Measurements from ENCODE around the gene C11orf65. TPM values are rescaled to one million over a fixed set of nuclear protein-coding genes. Genes with fewer than 3 reads are reported as not detected.

C11orf65 gene, protein sequence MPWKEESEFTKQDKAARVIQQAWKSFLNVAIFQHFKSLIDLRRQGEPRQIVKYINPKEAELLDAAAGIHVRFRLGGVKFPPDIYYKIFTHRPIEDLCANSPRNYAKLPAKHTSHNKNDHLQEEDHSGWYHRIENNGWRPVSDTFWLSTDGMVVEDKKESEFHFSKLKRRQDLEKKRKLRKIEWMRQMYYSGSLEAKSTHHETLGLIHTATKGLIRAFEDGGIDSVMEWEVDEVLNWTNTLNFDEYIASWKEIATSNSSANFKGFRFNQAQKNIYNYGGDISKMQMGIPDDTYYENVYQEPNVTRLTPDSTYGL
- under 0.01 and 0.34 TPM in 2 replicates for total RNA-seq

DNA sequence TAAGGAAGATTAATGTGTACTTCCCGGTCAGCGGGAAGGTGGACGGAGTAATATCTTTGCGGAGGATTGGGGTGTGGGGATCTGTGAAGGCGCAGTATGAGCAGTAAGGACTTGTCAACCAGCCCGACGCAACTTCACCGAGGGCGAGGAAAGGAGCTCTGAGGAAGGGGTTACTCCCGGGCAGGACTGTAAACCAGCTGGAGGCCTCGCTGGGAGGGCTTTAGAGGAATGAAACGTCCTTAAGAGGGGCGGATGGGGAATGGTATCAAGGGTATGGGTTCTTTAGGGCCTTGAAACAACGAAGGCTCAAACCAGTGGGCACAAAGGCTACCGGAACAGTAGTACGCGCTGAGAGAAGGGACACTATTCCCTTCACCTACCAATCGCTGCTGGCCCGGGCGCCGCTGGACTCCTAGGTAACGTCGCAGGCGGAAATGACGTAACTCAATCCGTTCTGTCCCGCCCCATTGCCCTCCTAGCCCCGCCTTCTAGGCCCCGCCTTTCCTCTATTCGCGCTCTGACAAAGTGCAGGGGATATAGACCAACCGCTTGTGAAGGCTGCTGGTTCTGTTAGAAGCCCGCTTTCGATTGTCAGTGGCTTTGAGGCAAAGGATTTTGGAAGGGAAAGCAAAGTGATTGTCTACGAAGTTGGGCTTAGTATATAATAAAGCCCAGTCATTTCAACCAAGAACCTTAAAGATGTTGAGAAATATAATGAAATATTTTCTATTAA is at the start of gene C11orf65:
C11orf65 (minus strand) TSS at position 439 of the 733 bp plus-strand sequence. CDS start 5,970 bp downstream, outside the sequence.

DNA sequence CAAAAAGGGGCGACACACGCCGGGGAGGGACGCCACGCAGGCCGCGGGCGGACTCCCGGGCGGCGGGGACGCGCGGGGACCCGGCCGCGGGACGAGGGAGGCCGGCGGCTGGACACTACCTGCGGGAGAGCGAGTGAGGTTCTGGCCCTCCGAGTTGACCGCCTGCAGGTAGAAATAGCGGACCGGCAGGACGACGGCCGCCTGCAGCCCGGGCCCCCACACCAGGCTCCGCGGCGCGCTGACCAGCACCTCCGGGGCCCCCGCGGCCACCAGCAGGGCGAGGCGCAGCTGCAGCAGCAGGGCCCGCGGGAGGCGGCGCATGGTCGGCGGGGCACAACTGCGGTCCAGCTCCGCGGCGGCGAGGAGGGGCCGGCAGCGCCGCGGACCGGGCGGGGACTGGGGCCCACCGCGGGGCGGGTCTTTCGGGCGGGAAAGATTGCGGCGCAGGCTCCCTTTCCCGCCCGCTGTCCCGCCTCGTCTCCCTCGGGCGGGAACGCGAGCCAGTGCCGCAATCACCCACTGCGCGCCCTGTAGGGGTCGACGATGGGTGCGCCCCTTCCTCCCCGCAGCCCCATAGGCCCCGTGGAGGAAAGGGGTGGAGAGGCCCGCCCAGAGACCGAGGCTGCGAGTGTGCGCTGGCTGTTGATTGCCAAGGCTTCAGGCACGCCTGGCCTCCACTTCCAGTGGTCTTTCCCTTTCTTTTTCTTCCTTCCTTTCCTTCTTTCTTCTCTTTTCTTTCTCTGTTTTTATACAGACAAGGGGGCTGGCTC is 30.9 kb upstream of the C11orf65 start, which contains the start of gene POGLUT3:
POGLUT3 (minus strand) TSS at position 339 of the 770 bp plus-strand sequence; CDS start at position 321, 18 bp downstream.

Other genes starting within 250 kb of the C11orf65 start
- 17.6 and 18.0 TPM in 2 replicates for gene NPAT, start 244.9 kb downstream of the C11orf65 start, total RNA-seq
- gene ATM, start 244.5 kb downstream of the C11orf65 start, total RNA-seq, result 80.5 and 104 TPM in 2 replicates
- gene POGLUT3, start 30.9 kb upstream of the C11orf65 start, total RNA-seq, result 5.6 and 10.3 TPM in 2 replicates
- under 0.01 TPM in 2 replicates for gene EXPH5, start 126.2 kb upstream of the C11orf65 start, total RNA-seq
- gene DDX10, start 197.5 kb upstream of the C11orf65 start, total RNA-seq, result 59.8 and 64.6 TPM in 2 replicates

Data from dermis lymphatic vessel endothelial cell (primary cell).